NCI-H1105 (cell line): ENCODE measurements around the gene JARID2.
A peak's percentile ranks its signal among the peaks of the same experiment; 100 is the strongest.

Experiments used
- DNase-seq: peaks from one replicate; lab custom pipeline; 2025; lab: John Stamatoyannopoulos, UW

JARID2 gene

GRCh38 chr6:15356937-15357336, 111.1 kb downstream of the JARID2 start:
- no peak for DNase-seq

GRCh38 chr6:15357782-15358181, 111.9 kb downstream of the JARID2 start:
- no peak for DNase-seq

- DNase-seq: no peak
Observed at GRCh38 chr6:15358579-15359327, 112.9 kb downstream of the JARID2 start.

- DNase-seq: no peak
Observed at GRCh38 chr6:15359335-15359862, 113.5 kb downstream of the JARID2 start.

- DNase-seq: no peak
Observed at GRCh38 chr6:15360300-15360699, 114.4 kb downstream of the JARID2 start.

- DNase-seq: no peak
Observed at GRCh38 chr6:15361197-15361596, 115.3 kb downstream of the JARID2 start.

- DNase-seq: no peak
Observed at GRCh38 chr6:15362274-15363160, 116.6 kb downstream of the JARID2 start.

- no peak for DNase-seq
Observed at GRCh38 chr6:15363164-15363522, 117.3 kb downstream of the JARID2 start.

GRCh38 chr6:15363523-15364400, 117.9 kb downstream of the JARID2 start:
- no peak for DNase-seq

GRCh38 chr6:15364401-15365037, 118.7 kb downstream of the JARID2 start:
- no peak for DNase-seq

GRCh38 chr6:15365273-15365687, 119.4 kb downstream of the JARID2 start:
- peak; percentile 90 for DNase-seq

GRCh38 chr6:15366003-15366535, 120.2 kb downstream of the JARID2 start:
- no peak for DNase-seq

GRCh38 chr6:15366879-15367278, 121.0 kb downstream of the JARID2 start:
- no peak for DNase-seq

GRCh38 chr6:15368186-15368585, 122.3 kb downstream of the JARID2 start:
- DNase-seq: no peak

- no peak for DNase-seq
Observed at GRCh38 chr6:15368873-15369272, 123.0 kb downstream of the JARID2 start.

GRCh38 chr6:15369838-15370237, 124.0 kb downstream of the JARID2 start:
- no peak for DNase-seq

GRCh38 chr6:15370733-15371671, 125.1 kb downstream of the JARID2 start:
- no peak for DNase-seq

GRCh38 chr6:15372932-15373331, 127.1 kb downstream of the JARID2 start:
- no peak for DNase-seq

GRCh38 chr6:15374119-15374518, 128.2 kb downstream of the JARID2 start:
- no peak for DNase-seq

- no peak for DNase-seq
Observed at GRCh38 chr6:15375018-15375417, 129.1 kb downstream of the JARID2 start.
